GM18511 (cell line): ENCODE data around the gene LRIG2.
"Not testable (repeated sequence)": the region's sequence is repeated elsewhere in the genome, so short reads cannot be mapped to it uniquely, and the experiment has no call there.

Source experiments
- ATAC-seq: cut with Tn5 transposase; IDR thresholded peaks from one replicate; pipeline ENCODE4 v1.9.1; 2021; ENCODE audit warnings: mild to moderate bottlenecking, moderate library complexity; ENCODE audit not compliant: unreplicated experiment

The LRIG2 gene

DNA sequence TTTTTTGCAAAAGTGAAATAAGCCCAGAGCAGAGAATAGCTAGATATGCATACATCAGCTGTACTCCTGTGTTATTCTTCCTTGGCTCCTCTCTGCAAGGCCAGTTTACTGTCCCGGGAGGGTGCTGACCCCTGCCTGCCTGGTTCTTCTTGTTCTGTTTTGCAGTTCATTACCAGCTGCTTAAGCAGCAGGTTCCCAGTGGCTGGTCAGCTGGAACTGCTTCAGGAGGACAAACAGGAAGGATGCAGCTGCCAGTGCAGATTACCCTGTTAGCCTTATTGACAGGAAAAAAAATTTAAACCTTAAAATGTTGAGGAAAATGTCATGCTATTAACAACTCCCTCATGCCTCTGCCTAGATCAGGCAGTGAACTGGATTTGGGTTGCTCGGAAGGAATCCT lies 16.0 kb upstream of the LRIG2 start:
- ATAC-seq: no peak

DNA sequence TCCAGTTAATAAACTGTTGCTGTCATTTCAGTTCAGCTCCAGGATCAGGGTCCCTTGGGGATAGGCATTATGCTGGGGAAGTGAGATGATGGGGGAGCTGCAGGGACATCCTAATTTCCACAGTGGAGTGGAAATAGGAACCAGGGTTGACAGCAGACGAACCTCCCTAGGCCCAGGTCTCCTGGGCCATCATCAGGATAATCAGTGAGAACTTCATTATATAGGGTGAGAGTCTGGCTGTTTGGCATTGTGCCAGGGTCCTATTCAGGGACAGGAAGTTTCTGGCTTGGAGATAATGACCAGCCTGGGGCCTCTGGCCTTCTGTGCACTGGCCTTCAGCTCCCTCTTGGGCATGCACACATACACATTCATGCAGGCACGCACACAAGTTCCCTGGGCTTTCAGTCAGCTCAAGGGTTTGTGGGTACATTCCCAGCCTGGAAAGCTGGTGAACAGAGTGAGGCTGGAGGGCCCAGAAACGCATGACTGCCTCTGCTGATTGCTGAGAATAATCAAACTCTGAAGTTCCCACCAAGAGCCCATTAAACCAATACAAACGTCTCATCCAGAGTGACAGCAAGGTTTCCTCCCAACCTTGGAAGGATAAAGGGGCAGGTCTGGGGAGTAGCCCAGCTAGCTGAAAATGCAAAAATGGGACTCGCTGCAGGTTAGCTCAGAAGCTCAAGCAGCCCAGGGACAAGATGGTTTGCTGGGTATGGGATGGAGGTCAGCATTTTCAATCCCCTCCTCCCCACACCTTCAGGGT lies 13.9 kb upstream of the LRIG2 start:
- ATAC-seq: no peak

DNA sequence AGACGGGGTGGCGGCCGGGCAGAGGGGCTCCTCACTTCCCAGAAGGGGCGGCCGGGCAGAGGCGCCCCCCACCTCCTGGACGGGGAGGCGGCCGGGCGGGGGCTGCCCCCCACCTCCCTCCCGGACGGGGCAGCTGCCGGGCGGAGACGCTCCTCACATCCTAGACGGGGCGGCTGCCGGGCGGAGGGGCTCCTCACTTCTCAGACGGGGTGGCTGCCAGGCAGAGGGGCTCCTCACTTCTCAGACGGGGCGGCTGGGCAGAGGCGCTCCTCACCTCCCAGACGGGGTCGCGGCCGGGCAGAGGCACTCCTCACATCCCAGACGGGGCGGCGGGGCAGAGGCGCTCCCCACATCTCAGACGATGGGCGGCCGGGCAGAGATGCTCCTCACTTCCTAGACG lies 9.5 kb upstream of the LRIG2 start:
- ATAC-seq: not testable (repeated sequence)

DNA sequence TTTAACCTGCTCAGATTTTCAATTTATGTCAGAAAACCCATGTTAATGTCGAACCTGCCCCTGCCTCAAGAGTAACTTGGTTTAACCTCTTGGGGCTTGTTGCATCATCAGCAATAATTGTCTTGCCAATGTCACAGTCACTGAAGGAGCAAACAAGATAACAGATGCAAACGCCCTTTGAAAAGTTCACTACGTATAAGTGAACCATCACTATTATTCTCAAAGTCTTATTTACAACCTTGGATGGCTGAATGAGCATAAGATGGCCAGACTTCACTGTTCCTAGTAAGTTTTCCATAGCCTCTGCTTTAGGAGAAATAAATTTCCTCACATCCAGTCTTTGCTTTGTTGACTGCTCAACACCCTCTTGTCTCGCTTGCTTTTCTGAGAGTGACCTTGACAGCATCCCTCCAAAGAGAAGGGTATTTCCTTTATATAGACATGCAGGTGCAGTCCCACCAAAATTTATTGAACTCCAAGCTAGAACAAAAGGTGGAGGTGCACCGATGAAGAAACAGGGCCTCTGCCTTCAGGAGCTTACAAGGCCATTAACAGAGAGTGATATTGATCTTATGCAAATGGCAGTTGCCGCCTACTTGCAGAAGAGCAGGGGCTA lies 749 bp upstream of the LRIG2 start:
- ATAC-seq: no peak

DNA sequence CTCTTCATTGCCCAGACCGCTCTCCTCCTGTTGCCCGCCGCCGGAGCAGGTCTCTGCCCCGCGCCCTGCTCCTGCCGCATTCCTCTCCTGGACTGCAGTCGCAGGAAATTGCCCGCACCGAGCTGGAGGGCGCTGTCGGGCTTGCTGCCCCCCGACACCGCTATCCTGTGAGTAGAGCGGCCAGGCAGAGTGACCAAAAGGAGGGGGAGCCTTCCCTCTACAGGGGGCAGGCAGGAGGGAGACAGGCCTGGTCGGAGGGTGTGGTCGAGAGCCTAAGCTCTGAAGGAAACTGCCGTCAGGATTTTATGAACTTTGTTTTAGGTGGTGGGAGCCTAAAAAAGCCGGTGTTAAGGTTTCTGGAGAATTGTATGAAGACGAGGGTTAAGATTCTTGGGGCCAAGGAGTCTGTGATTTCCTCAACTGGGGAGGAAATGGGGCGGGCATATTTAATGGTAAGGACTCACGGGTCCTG lies 517 bp downstream of the LRIG2 start:
- peak; percentile 21 for ATAC-seq

DNA sequence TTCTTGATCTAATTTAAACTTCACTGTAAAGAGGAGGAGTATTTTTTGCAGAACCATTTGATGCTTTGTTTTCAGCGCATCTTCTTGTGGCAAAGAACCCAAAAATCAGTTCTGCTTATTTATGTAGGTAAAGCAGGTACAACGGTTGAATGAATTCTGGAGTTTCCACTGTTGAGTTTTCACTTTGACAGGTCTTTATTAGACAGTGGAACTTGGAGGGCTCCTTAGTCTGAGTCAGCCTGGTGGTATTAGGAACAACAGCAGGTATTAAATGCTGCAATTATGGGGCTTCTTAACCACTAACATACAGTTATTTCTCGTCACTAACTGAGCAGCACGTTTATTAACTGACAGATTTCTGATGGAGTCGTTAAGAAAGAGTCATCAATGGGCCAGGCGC lies 1.2 kb downstream of the LRIG2 start:
- ATAC-seq: no peak

DNA sequence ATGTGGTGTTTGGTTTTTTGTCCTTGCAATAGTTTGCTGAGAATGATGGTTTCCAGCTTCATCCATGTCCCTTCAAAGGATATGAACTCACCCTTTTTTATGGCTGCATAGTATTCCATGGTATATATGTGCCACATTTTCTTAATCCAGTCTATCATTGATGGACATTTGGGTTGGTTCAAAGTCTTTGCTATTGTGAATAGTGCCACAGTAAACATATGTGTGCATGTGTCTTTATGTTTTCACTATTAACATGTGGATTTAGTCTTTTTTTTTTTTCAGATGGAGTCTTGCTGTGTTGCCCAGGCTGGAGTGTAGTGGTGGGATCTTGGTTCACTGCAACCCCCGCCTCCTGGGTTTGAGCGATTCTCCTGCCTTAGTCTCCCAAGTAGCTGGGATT lies 5.0 kb downstream of the LRIG2 start:
- not testable (repeated sequence) for ATAC-seq

DNA sequence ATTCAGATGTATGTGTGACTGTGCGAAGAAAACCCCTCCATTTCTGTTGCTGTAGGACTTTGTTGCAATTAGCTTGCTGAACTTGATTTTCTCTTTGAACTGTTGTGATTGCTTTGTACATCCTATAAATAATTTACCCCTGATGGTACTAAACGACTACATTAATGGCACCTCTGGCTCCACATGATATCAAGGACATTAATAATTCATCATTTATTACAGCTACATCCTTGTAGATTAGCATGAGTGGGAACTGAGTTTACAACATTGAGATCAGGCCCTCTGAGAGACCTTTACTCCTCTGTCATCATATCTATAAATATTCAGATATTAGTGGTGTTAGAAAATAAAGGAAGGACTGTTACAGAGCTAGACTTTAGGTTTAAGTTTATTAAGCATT lies 13.5 kb downstream of the LRIG2 start:
- ATAC-seq: no peak

DNA sequence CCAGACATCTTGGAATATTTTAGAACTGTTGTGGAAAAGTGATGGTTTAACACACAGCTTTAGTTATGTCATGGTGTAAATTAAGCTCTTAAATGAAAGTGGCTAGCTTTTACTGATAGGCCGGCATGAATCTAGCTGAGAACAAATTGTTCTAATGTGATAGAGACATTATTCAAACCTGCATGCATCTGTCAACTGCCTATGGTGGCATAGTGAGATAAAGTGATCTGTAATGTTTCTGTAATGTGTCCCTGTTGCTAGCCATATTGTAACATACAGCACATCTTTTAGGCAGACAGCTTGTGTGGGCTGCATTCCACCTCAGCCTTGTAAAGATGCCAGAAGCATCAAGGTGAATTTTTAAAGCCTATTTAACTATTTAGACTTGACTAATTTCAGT lies 16.0 kb downstream of the LRIG2 start:
- no peak for ATAC-seq

DNA sequence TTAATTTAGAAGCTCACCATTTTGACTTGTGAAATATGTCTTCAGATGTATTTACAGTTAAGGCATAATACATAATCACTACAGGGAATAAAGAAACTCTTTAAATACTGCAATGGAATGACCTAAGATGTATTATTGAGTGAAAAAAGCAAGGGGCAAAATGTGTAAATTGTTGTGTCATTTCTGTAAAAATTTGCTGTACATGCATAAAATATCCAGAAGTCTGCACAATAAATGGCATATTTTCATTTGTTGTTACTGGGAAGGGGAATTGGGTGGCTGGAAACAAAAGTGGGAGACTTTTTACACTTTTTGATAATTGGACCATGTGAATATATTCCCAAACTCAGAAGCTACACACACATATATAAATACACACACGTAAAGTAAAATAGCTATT lies 17.1 kb downstream of the LRIG2 start:
- no peak for ATAC-seq

DNA sequence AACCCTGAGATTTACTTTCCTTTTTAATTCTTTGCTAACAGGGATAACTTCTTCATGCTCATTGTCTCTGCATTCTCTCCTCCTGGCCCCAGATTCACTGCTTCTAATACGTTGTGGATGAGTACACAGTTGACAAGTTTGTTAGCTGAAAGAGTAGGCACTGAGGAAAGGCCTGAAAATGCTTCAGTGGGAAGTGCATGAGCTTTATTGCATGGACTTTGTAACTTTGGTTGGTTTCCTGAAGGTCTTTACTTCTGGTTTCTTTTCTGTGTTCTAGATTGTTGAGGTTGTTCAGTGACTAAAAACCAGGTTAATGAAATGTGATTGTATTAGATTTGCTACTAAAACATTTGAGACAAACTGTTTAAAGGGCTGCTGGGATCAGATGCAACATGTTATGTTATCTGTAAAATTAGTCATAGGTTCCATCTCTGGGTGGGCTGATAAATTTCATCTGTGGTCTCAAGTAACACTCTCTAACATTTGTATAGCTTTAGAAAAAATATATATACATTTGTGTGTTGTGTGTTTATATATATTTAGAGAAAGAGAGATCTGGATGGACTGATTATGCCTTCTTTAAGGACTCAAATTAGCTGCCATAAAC lies 19.1 kb downstream of the LRIG2 start:
- no peak for ATAC-seq

DNA sequence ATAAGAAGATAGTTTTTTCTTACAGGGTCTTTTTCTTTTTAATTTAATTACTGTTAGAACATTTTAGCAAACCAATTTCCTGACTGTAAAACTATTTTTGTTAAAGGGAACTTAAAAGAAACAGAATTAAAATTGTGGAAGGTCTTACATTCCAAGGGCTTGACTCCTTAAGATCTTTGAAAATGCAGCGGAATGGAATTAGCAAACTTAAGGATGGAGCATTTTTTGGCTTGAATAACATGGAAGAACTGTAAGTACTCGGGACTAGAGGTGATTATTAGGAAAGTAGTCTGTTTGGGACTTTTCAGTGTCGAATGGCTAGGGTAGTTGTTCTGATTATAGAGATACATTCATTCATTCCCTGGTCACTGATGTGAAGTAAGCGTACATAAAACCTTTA lies 21.5 kb downstream of the LRIG2 start:
- ATAC-seq: no peak

DNA sequence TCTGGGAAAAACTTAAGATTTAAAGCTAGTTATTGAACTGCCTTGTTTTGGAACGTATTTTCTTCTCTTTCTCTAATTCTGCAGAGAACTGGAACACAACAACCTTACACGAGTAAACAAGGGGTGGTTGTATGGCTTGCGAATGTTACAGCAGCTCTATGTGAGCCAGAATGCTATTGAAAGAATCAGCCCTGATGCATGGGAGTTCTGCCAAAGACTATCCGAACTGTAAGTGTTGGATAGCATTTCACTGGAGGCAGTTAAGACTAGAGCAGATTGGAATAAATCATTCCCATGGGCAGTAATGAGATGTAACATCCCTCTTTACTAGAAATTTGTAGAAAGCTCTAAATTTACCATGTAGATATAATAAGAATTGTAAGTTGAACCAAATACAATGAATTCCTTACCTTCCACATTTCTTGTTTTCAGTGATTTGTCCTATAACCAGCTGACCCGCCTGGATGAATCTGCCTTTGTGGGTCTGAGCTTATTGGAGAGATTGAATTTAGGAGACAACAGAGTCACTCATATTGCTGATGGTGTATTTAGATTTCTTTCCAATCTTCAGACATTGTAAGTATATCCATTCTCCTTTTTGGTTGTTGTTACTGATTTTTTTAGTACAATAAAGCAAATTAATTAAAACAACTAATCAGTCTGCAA lies 22.9 kb downstream of the LRIG2 start:
- no peak for ATAC-seq

DNA sequence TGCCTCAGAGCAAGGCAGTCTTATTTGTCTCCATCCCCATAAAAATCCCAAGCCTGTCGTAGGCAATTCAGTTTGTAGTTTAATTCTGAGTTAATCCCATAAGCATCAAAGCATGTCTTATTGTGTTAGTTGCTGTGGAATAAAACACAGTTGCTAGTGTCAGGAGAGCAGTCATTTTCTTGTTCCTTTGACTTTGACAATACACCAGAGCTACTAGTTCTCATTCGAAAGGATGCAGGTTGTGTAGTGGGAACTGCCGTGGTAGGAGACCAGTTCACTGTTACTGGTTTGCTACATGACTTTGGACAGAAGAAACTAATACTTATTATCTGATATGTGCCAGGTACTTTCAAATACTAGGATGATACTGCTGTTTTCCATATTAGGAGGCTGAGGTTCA lies 23.5 kb downstream of the LRIG2 start:
- ATAC-seq: no peak

DNA sequence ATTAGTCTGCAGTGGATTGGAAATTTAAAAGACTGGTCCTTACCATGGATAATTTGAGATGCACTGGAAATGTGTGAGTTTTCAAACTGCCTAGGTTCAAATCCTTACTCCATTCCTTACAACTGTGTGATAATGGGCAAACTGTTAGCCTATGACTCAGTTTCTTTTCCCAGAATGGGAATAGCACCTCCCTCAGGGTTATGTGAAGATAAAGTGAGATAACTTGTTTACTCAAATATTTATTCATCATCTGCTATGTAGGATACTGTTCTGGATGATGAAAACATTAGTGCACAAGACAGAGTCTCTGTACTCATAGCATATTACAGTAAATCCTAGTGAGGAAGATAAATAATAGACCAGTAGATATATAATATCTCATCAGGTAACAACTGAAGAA lies 28.6 kb downstream of the LRIG2 start:
- no peak for ATAC-seq

DNA sequence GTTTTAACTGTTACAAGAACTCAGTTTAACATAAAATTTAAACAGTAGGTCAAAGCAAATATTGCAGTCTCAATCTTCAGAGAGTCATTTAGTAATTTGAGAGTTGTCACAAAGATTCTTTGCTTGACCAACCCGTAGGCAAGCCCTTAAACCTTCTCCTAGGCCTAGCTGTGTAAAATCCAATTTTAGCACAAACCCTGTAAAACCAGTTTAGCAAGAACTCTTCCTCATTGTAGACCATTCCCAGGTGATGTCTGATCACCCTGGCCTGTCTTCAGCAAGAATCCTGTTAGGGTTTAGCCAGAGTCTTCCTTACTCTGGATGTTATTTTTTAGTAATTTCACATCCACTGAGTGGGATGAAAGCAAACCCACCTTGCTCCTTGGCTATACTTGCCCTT lies 30.1 kb downstream of the LRIG2 start:
- no peak for ATAC-seq

DNA sequence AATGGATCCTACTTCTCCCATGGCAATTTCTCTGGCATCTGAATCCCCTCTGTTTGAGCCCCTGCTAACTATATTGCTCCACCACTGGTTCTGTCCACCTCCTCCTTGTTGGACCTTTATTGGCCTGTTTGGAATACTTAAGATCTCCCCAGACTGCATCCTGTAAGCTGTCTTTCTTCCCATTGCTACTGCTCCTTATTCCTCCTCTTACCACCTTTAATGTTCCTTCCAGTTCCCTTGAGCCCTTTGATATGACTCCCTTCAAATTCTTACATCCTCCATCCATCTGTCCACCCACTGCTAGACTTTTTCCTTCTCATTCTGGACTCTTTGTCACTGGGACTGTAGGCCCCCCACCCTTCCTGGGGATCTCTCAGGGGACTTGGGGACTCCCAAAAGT lies 31.0 kb downstream of the LRIG2 start:
- ATAC-seq: no peak

DNA sequence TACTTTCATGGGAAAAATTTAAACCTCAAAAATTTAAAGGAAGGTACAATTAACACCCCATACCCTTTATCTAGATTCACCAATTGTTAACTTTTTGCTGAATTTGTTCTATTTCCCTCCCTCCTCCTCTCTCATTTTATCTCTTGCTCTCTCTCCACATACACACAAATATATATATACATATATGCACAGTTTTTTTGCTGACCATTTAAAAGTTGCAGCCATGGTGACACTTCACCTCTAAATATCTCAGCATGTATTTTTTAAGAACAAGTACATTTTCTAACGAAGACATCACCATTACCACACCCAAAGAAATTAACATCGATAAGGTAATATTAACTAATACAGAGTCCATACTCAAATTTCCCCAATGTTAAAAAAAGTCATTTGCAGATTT lies 33.9 kb downstream of the LRIG2 start:
- no peak for ATAC-seq

DNA sequence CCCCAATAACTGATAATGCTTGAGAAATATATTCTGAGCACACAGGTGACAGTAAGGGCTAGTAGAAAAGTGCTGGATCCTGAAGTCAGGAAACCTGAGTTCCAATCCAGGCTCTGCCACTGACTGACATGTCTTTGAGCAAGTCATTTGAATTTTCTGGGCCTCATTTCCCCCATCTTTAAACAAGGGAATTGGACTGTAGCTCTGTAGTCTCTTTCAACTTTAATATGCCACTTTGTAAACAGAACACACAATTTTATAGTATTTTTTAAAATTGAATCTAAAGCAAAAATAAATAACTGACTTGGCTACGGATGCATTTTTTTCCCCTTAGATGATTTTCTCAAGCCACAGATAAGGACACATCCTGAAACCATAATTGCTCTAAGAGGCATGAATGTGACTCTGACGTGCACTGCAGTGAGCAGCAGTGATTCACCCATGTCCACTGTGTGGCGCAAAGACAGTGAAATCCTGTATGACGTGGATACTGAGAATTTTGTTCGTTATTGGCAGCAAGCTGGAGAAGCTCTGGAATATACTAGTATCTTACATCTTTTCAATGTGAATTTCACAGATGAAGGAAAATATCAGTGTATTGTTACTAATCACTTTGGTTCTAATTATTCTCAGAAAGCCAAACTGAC lies 37.0 kb downstream of the LRIG2 start:
- ATAC-seq: no peak

DNA sequence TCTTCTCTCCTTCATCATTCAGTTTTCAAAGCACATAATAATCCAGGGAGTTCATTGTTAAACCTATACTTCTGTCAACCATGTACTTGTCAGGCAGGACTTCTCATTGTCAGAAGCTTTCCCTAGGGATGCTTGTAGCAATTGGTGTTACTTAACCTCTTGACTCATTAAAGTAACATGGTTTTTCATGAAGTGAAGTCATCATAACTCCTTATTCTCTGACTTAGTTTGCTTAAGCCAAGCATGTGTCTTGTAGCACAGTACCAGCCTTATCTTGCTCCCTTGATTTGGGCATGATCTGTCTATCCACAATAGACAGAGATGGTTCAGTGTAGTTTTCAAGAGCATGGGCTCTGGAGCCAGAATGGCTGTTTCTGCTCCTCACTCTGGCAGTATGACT lies 45.3 kb downstream of the LRIG2 start:
- ATAC-seq: no peak

DNA sequence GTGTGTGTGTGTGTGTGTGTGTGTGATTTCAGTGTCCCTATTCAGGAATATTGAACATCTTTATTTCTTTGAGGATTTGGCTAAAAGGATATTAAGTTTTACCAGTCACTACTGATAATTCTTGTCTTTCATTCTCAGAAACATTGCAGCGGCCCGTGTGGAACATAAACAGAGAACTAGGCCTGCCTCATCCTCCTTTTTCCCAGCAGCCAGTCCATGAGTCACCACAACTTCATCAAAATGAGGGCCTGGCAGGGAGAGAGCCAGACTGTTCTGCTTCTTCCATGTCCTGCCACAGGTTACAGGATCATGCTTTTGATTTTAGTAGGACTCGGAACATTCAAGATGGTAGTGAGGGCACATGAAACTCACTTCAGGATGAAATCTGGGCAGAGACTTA lies 50.7 kb downstream of the LRIG2 start:
- ATAC-seq: no peak
